Cardiac muscle cell (in vitro differentiated cells and primary cell): ENCODE data around the gene HOXA5. TPM values are rescaled to one million over a fixed set of nuclear protein-coding genes. Genes with fewer than 3 reads are reported as not detected.
A peak's percentile ranks its signal among the peaks of the same experiment; 100 is the strongest.

Experiments used
- DNase-seq, 2 donors: peaks; one replicate each; pipeline versions ENCODE4 v3.0.0 to v3.0.0-alpha.2; 2010 to 2017; ENCODE audit warnings: low read depth in 1 of 2, low spot score in 1 of 2
- H3K27ac ChIP-seq: fragments of 200-600 bp; sonication (generic); 2 replicates; pipeline ENCODE4 v1.5.1; 2016
- H3K27me3 ChIP-seq: fragments of 200-600 bp; sonication (generic); 2 replicates; pipeline ENCODE4 v1.6.0; 2016; ENCODE audit warnings: control low read depth
- H3K36me3 ChIP-seq: fragments of 200-600 bp; sonication (generic); 2 replicates; pipeline ENCODE4 v1.5.1; 2016; ENCODE audit warnings: control low read depth
- H3K4me1 ChIP-seq: fragments of 200-600 bp; sonication (generic); 2 replicates; pipeline ENCODE4 v1.8.1; 2017; ENCODE audit warnings: low read depth, mild to moderate bottlenecking, mixed run types
- H3K4me3 ChIP-seq: fragments of 200-600 bp; sonication (generic); 2 replicates; pipeline ENCODE4 v1.5.1; 2016; ENCODE audit warnings: mild to moderate bottlenecking
- H3K9me3 ChIP-seq: fragments of 200-600 bp; sonication (generic); 2 replicates; pipeline ENCODE4 v1.5.1; 2017; ENCODE audit warnings: low read depth, mild to moderate bottlenecking, control low read depth
- polyA plus RNA-seq: library from polyadenylated mRNA; unstranded; fragments of >200 nt; fragmentation: Nextera tagmentation; extraction: Ambion mirVana; gene quantifications from 2 replicates; pipeline ENCODE4 v1.2.1, GENCODE V29; 2016
- total RNA-seq: library from RNA; depleted of rRNA; stranded (reverse); fragments of >200 nt; gene quantifications from 2 replicates; pipeline ENCODE4 v1.2.3, GENCODE V29; 2016
- TF ChIP-seq, protein P1 (sequence below): IDR thresholded peaks from 2 replicates; pipeline ENCODE4 v1.5.1; 2012; ENCODE audit warnings: low read depth, mild to moderate bottlenecking, low read length

The HOXA5 gene
- total and polyA plus RNA-seq, 2 experiments from 2014 or later = not detected

DNA sequence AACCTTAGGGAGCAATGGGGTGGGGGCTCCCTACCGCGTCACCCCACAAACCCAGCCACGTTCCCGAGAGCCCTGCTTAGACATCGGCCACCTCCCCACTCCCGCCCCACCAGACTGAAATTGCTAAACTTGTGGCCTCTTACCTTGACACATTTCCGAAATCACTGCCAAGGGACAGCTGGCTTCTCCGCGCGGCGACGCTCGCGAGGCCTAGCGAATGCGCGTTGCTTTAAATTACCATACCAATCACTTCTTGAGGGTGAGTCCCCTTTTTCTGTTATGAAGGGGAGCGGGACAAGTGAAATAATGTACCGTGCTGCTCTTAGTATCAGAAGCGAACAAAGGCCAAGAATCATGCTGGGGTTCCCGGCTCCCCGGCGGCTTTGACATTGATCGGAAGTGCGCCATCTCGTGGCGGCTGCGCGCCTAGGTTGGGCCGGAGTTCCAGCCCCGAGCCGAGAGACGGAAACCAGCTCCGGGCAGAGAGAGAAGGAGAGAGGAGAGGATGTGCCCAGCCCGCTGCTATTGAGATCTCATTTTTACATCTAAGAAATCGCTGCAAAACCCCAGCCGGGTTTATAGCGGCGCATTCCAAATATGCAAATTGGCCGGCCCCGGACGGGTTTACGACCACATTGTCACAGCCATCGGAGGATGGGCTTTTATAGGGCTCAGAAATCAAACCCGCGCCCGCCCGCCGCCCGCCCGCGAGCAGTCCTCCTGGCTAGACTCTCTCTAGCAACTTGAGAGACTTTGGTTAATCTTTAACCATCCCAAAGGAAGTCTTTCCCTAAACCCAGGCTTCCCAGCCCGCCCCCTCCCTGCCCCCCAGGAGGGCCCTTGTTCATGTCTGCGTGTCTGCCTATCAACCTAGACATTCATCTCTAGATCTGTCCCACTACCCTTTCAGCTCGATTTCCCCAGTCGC, 36.3 kb upstream of the HOXA5 start:
- DNase-seq = peak; percentile 63
- no peaks in the 10 kb centered on the region for H3K9me3 ChIP-seq
- peaks cover 3% of the 10 kb centered on the region for H3K4me1 ChIP-seq
- TF ChIP-seq, protein P1, sequence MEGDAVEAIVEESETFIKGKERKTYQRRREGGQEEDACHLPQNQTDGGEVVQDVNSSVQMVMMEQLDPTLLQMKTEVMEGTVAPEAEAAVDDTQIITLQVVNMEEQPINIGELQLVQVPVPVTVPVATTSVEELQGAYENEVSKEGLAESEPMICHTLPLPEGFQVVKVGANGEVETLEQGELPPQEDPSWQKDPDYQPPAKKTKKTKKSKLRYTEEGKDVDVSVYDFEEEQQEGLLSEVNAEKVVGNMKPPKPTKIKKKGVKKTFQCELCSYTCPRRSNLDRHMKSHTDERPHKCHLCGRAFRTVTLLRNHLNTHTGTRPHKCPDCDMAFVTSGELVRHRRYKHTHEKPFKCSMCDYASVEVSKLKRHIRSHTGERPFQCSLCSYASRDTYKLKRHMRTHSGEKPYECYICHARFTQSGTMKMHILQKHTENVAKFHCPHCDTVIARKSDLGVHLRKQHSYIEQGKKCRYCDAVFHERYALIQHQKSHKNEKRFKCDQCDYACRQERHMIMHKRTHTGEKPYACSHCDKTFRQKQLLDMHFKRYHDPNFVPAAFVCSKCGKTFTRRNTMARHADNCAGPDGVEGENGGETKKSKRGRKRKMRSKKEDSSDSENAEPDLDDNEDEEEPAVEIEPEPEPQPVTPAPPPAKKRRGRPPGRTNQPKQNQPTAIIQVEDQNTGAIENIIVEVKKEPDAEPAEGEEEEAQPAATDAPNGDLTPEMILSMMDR = peak; percentile 89
- peaks cover 100% of the 10 kb centered on the region for H3K27me3 ChIP-seq
- H3K27ac ChIP-seq = no peak overlapping the region
- H3K36me3 ChIP-seq = no peaks in the 10 kb centered on the region
- H3K4me3 ChIP-seq = no peak overlapping the region

DNA sequence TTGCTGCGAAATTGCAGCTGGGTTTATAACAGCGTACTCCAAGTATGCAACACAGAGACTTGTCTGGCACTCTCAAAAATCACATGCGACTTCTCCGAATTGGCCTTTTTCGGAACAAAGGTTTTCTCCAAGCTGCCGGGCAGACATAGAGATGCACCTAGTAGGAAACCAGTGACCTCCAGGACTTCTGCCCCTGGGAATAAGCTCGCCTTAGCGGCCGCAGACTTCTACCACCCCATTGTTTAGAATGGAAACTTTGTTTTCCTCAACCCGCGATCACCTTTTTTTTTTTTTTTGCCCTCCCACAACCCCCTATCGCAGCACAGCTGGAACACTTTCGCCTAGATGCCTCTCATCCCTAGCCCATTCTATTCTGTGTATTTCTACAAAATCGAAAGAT, 35.5 kb upstream of the HOXA5 start:
- Histone ChIP-seq H3K27me3 (peaks cover 100% of the 10 kb centered on the region), H3K36me3 (no peaks in the 10 kb centered on the region), H3K9me3 (no peaks in the 10 kb centered on the region), H3K27ac (no peak overlapping the region), H3K4me1 (peaks cover 3% of the 10 kb centered on the region), H3K4me3 (no peak overlapping the region)
- no peak for DNase-seq
- TF ChIP-seq, protein P1 = no peak

DNA sequence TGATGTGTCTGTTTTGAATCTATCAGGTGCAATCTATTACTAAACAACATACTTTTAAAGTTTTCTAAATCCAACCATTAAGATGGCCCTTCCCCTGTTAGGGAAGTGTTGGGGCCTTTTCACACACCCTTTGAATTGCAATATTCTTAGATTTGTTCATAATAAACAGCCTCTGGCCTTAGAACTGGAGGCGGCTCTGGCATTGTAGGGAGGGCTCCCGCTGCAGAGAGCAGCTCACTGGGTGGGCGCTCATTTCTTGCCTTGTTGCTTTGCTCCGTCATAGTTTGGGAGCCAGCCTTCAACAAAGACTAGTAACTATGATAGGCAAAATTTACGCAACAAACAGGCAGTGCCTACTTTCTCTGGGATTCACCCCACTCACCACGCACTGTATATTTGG, 34.9 kb upstream of the HOXA5 start:
- H3K27ac ChIP-seq = no peak overlapping the region
- TF ChIP-seq, protein P1 = no peak
- H3K27me3 ChIP-seq = peaks cover 100% of the 10 kb centered on the region
- H3K9me3 ChIP-seq = no peaks in the 10 kb centered on the region
- H3K4me1 ChIP-seq = no peaks in the 10 kb centered on the region
- H3K4me3 ChIP-seq = no peak overlapping the region
- no peak for DNase-seq
- H3K36me3 ChIP-seq = no peaks in the 10 kb centered on the region

DNA sequence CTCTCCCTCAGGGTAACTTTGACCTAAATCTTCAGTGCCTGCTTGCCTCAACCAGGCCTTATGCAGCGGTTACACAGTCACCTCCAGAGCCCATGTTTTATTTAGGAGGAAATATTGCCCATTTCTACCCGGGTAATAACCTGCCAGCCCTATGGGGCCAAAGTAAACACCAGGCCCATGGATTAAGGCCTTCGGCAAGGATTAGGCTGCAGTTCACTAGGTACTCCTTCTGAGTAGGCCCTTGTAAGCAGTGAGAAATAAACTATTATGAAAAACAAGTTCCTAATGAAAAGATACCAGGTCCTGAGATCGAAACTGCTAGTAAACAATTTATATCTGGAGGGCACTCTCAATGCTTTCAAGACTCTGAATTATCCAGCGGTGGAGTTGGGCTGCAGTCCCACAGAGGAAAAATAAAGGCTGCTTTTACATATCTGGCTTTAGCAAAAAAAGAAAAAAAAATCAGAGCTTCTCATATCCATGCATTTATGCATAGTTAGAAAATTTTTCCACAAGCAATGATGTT, 34.4 kb upstream of the HOXA5 start:
- Histone ChIP-seq H3K4me1 (no peaks in the 10 kb centered on the region), H3K27me3 (peaks cover 100% of the 10 kb centered on the region), H3K9me3 (no peaks in the 10 kb centered on the region), H3K4me3 (no peak overlapping the region), H3K27ac (no peak overlapping the region), H3K36me3 (no peaks in the 10 kb centered on the region)
- DNase-seq = no peak
- TF ChIP-seq, protein P1 = no peak

DNA sequence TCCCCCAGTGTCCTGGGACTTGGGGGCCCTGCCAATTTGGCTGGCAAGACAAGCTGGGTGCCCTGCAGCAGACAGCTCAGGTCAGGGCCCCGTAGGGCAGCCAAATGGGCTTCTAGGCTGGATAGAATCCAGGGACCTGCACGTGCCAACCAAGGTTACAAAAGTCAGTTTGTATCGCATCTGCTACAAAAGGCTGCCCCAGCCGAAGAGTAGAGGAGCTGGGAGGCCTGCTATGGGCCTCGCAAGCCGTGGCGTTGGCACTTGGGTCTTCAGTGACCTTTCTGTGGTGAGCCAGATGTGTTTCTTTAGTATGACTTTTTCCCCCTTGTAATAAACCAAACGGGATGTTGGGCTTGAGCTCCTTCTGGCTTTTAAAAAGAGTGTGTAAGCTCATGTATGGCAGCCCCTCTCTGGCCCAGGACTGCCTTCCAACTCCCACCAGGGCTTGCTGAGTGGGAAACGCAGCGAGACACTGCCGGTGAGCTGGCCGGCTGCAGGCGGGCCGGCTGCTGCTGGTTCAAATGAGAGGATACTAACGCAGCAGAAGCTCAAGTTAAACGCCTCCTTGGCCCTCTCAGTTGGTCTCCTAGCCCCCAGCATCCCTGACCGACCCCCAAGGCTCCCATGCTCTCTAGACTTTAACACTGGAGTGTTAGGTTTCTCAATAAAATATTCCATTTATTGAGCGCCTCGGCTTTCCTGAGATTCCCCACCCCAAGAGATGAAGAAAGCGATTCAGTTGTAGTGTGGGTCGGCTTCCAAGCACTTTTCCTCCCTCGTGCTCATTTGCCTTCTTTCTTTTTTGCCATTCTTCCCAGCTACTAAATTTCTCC, 33.7 kb upstream of the HOXA5 start:
- no peaks in the 10 kb centered on the region for H3K36me3 ChIP-seq
- H3K4me1 ChIP-seq = no peaks in the 10 kb centered on the region
- no peak overlapping the region for H3K27ac ChIP-seq
- TF ChIP-seq, protein P1 = no peak
- DNase-seq = no peak
- H3K27me3 ChIP-seq = peaks cover 100% of the 10 kb centered on the region
- no peaks in the 10 kb centered on the region for H3K9me3 ChIP-seq
- no peak overlapping the region for H3K4me3 ChIP-seq
